Thyroid gland (tissue), 4 donors: ENCODE measurements around the gene RALGDS.

Experiments
- CTCF ChIP-seq, 6 experiments: fragments of 200-600 bp in 3 of 6; fragments of 450-650 bp in 3 of 6; sonication (generic) in 3 of 6; IDR thresholded peaks; one replicate each; pipeline ENCODE4 v1.5.1; 2016 to 2019; ENCODE audit warnings: antibody characterized with exemption in 6 of 6, mild to moderate bottlenecking in 2 of 6, inconsistent platforms in 1 of 6, moderate library complexity in 1 of 6
- POLR2A ChIP-seq, 2 donors: fragments of 450-650 bp; IDR thresholded peaks; one replicate each; pipeline ENCODE4 v1.6.1; 2017; ENCODE audit warnings: antibody characterized with exemption in 2 of 2, mild to moderate bottlenecking in 2 of 2, moderate library complexity in 1 of 2

DNA sequence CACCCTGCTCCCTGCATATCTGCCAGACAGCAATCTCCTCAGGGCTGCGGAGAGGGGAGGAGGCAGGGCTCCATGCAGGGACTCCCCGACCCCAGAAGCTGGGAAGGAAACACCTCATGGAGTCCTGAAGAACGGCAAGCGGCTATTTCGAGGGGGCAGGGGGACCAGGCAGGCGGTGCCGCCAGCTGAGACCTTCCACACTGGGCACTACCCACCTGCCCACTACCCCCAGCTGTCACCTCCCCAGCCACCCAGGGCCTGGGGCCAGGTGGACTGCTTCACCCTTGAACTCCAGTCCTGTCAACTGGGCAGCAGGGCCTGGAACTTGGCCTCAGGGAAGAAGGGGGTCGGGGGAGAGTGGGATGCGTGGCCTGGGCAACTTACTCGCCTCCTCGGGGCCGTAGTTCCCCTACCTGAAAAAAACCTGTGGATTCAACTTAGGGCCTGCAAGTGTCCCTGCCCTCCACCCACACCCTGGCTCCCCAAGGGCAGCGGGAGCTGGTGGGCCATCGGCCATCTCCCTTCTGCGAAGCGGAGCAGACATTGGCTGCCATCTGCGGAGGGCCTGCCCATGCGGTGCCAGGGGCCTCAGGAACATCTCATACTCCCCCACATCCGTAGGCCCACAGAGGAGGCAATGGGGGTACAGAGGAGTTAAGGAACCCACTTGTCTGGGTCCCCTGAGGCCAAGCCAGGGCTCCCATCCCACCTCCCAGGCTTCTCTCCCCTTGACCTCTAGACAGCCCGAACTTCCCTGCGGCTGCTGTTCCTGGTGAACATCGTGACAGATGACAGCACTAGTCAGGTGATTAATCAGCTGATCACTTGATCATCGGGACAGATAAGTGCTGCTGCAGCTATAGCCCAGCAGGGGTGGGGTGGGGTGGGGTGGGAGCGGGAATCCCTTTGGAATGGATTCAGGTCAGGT, 18.5 kb upstream of the RALGDS start:
- no peak for TF ChIP-seq CTCF (IDR thresholded peaks at IDR 0.05)
- TF ChIP-seq POLR2A (IDR thresholded peaks at IDR 0.05): no peak
